OCI-LY7 (cell line): ENCODE measurements around the gene SGTB.

Source experiments
- CTCF ChIP-seq: fragments of 200-600 bp; sonication (generic); conservative IDR thresholded peaks from 2 replicates; pipeline ENCODE4 v1.5.1; 2014; ENCODE audit warnings: mild to moderate bottlenecking, antibody characterized with exemption, low read length, moderate library complexity, mixed read lengths
- EZH2phosphoT487 ChIP-seq: fragments of 200-600 bp; sonication (generic); IDR thresholded peaks from 2 replicates; pipeline ENCODE4 v1.6.1; 2018; ENCODE audit warnings: low read depth, borderline replicate concordance, mild to moderate bottlenecking, mixed run types, antibody characterized with exemption, low read length, moderate library complexity, mixed read lengths

- TF ChIP-seq CTCF (no peak), EZH2phosphoT487 (no peak)
Observed at GRCh38 chr5:65646938-65647337, 75.0 kb downstream of the SGTB start.
